ENCODE results near the gene PHLDB2.

DNA sequence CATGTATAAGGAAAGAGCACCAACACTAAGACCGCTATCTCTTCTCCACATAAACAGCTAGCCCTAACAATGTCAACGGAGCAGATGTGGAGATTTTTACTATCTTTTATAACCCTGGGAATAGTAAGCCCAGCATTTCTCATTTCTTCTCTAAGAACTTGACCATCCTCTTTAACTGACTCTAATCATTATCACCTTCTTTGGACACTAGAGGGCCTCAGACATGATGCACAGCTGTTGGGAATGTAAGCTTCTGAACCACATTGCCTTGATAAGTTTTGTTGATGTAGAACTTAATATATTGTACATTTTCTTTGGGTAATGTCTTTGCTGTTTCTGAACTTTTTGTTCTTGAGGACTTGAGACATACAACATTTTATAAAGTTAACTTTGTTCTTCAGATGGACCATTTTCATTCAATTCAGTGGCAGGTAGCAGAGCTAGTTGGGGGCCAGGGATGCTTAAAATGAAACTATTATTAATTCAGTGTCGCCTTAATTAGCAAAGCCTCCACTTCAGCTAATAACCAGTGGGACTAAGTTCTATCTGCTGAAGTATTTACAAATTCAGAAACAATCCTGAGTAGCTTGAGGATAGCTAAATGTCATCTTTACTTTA, 130.1 kb downstream of the PHLDB2 start:
- TF ChIP-seq POLR2A (IDR thresholded peaks at IDR 0.05) = no peak
- peak; percentile 46 to 70 (median 55) for TF ChIP-seq CTCF (IDR thresholded peaks at IDR 0.05)
- TF ChIP-seq EP300 (IDR thresholded peaks at IDR 0.05) = no peak
